Immature natural killer cell (primary cell): ENCODE measurements around the gene SLAIN2. TPM values are rescaled to one million over a fixed set of nuclear protein-coding genes. Genes with fewer than 3 reads are reported as not detected.
A peak's percentile ranks its signal among the peaks of the same experiment; 100 is the strongest.
"Not testable (repeated sequence)": the region's sequence is repeated elsewhere in the genome, so short reads cannot be mapped to it uniquely, and the experiment has no call there.

Experiments
- DNase-seq, 3 donors: peaks; one replicate each; pipeline ENCODE4 v3.0.0; 2022; ENCODE audit warnings: mixed read lengths in 1 of 3
- H3K27ac Mint-ChIP-seq, 6 donors: one replicate each; pipeline ENCODE4 v1.8.0; 2020; ENCODE audit warnings: mixed read lengths in 6 of 6, mild to moderate bottlenecking in 5 of 6, inconsistent platforms in 4 of 6, moderate library complexity in 3 of 6
- H3K27me3 Mint-ChIP-seq, 3 donors: one replicate each; pipeline ENCODE4 v1.8.0; 2020 to 2021; ENCODE audit warnings: low read depth in 3 of 3, mild to moderate bottlenecking in 3 of 3, mixed read lengths in 3 of 3, moderate library complexity in 3 of 3, inconsistent platforms in 1 of 3
- H3K36me3 Mint-ChIP-seq, 3 donors: one replicate each; pipeline ENCODE4 v1.8.0; 2020; ENCODE audit warnings: mixed read lengths in 3 of 3, inconsistent platforms in 2 of 3, mild to moderate bottlenecking in 2 of 3
- H3K4me1 Mint-ChIP-seq, 2 donors: one replicate each; pipeline ENCODE4 v1.8.0; 2020; ENCODE audit warnings: inconsistent platforms in 2 of 2, mild to moderate bottlenecking in 2 of 2, mixed read lengths in 2 of 2, moderate library complexity in 1 of 2
- H3K4me3 Mint-ChIP-seq, 5 donors: one replicate each; pipeline ENCODE4 v1.8.0; 2020; ENCODE audit warnings: mild to moderate bottlenecking in 5 of 5, mixed read lengths in 5 of 5, inconsistent platforms in 3 of 5, moderate library complexity in 3 of 5
- H3K9me3 Mint-ChIP-seq, 6 donors: one replicate each; pipeline ENCODE4 v1.8.0; 2020; ENCODE audit warnings: mild to moderate bottlenecking in 6 of 6, mixed read lengths in 6 of 6, inconsistent platforms in 4 of 6, moderate library complexity in 3 of 6
- polyA plus RNA-seq, 3 donors: library from polyadenylated mRNA; unstranded; fragments of 300-500 nt; fragmentation: Illumina TruSeq; gene quantifications; one replicate each; pipeline ENCODE4 v1.2.3, GENCODE V29; 2021

SLAIN2 gene
- 10 to 100 TPM; 15.0 to 36.5 (median 28.4) TPM for polyA plus RNA-seq

DNA sequence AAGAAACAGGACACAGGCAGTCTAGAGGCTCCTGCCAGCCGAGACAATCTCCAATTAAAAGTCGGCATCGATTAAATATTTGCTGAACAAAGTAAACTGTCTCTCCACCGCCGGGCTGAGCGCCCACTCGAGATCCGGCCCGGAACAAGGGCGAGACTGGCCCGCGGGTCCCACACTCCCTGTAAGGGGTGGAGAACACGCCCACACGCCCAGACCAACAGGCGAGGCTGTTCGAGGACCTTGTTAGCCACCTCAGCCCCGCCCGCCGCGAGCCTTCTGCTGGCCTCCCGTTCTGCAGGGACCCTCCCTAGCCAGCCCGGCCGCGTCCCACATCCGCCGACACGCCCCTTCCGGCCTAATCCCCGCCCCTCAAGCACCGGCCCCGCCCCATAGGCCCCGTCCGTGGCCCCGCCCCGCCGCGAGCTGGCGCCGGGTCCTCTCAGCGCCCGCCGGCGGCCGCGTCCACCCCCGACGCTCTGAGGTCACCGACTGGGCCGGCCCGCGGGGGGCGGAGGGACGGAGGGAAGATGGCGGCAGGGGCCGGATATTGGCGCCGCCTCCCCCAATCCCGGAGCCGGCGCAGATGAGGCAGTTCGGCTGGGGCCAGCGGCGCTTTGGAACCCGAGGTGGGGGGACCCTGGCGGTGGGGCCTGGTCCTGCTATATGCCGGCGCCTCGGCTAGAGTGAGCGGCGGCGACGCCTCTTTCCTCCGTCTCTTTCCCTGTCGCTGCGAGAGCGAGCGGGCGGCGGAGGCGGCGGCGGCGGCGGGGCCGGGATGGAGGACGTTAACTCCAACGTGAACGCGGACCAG lies at the start of gene SLAIN2:
Gene SLAIN2 (plus strand): TSS at position 565 of the 811 bp plus-strand sequence. CDS start 211 bp downstream, at position 776.
- peak within 1 kb of the TSS; percentile 91 to 97 (median 96) for H3K4me3 Mint-ChIP-seq
- peak; percentile 99 for DNase-seq
- peak within 1 kb of the TSS; percentile 92 to 98 (median 98) for H3K27ac Mint-ChIP-seq
- H3K4me1 Mint-ChIP-seq = peaks cover 47 to 54% of the 10 kb centered on the region in 2 donors
- no peaks in the 10 kb centered on the region for H3K36me3 Mint-ChIP-seq
- no peaks in the 10 kb centered on the region for H3K9me3 Mint-ChIP-seq
- H3K27me3 Mint-ChIP-seq = peaks cover 2 to 8% (median 5%) of the 10 kb centered on the region in 3 donors

DNA sequence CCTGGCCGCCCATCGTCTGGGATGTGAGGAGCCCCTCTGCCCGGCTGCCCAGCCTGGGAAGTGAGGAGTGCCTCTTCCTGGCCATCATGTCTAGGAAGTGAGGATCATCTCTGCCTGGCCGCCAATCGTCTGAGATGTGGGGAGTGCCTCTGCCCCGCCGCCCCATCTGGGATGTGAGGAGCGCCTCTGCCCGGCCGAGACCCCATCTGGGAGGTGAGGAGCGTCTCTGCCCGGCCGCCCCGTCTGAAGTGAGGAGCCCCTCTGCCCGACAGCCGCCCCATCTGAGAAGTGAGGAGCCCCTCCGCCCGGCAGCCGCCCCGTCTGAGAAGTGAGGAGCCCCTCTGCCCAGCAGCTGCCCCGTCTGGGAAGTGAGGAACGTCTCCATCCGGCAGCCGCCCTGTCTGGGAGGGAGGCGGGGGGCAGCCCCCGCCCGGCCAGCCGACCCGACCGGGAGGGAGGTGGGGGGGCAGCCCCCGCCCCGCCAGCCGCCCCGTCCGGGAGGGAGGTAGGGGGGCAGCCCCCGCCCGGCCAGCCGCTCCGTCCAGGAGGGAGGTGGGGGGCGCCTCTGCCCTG lies 49.0 kb upstream of the SLAIN2 start:
- not testable (repeated sequence) for H3K27ac Mint-ChIP-seq, H3K4me3 Mint-ChIP-seq, H3K36me3 Mint-ChIP-seq

DNA sequence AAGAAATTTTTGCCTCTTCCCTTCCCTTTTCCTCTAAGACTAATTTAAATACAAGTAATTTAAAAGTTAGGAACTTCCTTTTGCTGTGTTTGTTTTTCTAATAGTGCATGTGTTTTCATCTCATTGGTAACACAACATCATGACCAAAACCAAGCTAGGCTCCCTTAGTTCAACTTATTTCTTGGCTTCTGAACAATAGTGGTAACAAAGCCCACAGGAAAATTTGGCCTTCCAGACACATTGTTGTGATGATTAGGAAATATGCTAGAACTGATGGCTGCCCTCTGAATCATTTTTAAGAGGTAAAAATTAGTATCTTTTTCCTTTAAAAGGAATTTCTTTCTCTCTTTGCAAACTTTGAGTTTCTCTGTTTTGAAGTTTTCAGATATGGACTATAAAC lies 46.2 kb upstream of the SLAIN2 start:
- no peak for DNase-seq
- Mint-ChIP-seq H3K4me1 (peaks cover 12 to 15% of the 10 kb centered on the region in 2 donors), H3K4me3 (no peak overlapping the region), H3K36me3 (no peaks in the 10 kb centered on the region), H3K27me3 (peaks cover 0 to 3% (median 2%) of the 10 kb centered on the region in 3 donors), H3K9me3 (no peaks in the 10 kb centered on the region), H3K27ac (peak overlapping the region in 1 of 6 donors; percentile 19)

More for the DNA sequence above, 49.0 kb upstream of the SLAIN2 start:
- not testable (repeated sequence) for H3K9me3 Mint-ChIP-seq, DNase-seq, H3K27me3 Mint-ChIP-seq
- H3K4me1 Mint-ChIP-seq = peaks cover 12 to 15% of the 10 kb centered on the region in 2 donors

DNA sequence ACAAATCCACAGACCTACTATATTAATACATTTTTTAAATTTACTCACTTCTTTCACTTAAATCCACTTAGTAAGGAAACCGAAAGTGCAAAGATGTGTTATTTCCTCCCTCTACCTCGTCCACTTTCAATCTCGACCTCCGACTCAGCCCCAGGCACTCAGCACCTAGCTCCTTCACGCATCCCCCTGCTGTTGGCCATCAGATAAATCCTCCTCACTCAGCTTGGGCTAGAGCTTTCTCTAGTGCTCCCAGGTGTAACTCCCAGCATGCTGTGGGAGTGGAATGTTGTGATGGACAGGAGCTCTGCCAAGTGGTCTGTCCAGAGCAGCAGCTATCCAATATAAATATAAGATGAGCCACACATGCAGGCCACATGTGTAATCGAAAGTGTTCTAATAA lies 45.0 kb upstream of the SLAIN2 start:
- H3K27ac Mint-ChIP-seq = peak overlapping the region; percentile 2 to 82 (median 34)
- peak overlapping the region; percentile 61 to 74 (median 69) for H3K4me3 Mint-ChIP-seq
- H3K9me3 Mint-ChIP-seq = no peaks in the 10 kb centered on the region
- peak; percentile 29 to 37 (median 34) for DNase-seq
- H3K27me3 Mint-ChIP-seq = peaks cover 0 to 3% (median 2%) of the 10 kb centered on the region in 3 donors
- H3K4me1 Mint-ChIP-seq = peaks cover 12 to 15% of the 10 kb centered on the region in 2 donors
- no peaks in the 10 kb centered on the region for H3K36me3 Mint-ChIP-seq

DNA sequence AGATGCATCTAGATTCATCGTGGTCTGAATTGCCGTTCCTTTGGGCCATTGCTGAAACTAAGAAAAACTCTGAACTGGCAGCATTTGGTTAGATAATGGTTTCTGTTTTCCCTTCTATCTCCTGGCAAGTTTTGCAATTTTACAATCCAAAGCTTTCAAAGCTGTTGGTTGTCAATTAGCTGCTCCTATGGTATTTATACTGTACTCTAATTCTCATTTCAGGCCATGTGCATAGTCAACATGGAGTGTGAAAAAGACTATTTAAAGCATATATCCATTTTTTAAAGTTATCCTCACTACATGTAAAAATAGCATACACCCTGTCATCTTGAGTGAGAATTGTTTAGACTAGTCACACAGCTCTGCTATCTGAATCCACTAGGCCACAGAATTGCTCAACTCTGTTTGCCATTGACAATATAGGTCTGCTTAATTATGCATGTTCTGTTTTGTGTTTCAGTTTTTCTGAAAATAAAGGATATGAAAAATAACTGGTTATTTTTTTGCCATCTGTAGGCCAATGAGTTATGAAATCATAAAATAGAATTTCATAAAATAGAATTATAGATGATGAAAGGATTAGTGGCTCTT lies 44.0 kb upstream of the SLAIN2 start:
- DNase-seq = no peak
- H3K36me3 Mint-ChIP-seq = no peaks in the 10 kb centered on the region
- peaks cover 12 to 15% of the 10 kb centered on the region in 2 donors for H3K4me1 Mint-ChIP-seq
- peaks cover 0 to 3% (median 0%) of the 10 kb centered on the region in 3 donors for H3K27me3 Mint-ChIP-seq
- peak overlapping the region in 1 of 5 donors; percentile 17 for H3K4me3 Mint-ChIP-seq
- no peaks in the 10 kb centered on the region for H3K9me3 Mint-ChIP-seq
- H3K27ac Mint-ChIP-seq = peak overlapping the region in 4 of 6 donors; percentile 4 to 48 (median 32)

DNA sequence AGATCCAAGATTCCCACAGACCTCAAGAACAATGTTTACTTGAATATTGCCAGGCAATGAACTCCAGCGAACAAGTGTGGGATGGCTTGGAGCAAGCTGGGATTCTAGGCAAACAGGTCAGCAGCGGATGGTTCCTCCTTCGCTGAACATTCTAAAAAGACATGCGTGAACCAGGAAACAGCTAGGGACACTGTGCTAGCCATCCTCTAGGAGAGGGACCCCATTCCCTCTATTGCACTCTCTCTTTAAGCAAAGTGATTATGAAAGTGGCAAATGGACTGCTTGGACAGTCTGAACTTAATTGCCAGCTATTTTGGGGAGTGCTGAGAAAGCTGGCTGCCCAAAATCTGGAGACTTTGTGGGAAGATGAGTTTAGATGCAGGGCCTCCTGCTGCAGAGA lies 41.8 kb upstream of the SLAIN2 start:
- no peaks in the 10 kb centered on the region for H3K36me3 Mint-ChIP-seq

DNA sequence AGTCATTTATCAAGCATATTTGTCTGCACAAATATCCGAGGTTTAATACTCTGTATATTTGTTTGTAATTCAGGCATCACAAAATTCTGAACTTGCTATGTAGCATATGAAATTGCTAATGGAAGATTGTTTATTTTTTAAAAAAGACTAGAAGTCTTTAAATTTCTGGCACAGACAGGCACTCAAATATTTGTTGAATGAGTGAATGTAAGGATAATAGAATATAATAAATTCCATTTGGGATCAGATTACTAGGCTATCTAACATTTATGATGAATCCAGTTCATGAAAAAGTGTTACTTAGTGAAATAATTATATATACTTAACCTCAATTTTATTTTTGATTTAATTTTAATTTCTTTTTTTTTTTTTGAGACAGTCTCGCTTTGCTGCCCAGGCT lies 41.3 kb upstream of the SLAIN2 start:
- H3K9me3 Mint-ChIP-seq = no peaks in the 10 kb centered on the region
- peaks cover 11 to 15% of the 10 kb centered on the region in 2 donors for H3K4me1 Mint-ChIP-seq
- H3K27ac Mint-ChIP-seq = no peak overlapping the region
- DNase-seq = no peak
- H3K4me3 Mint-ChIP-seq = no peak overlapping the region
- H3K27me3 Mint-ChIP-seq = peaks cover under 1 to 7% (median 5%) of the 10 kb centered on the region in 3 donors
- H3K36me3 Mint-ChIP-seq = no peaks in the 10 kb centered on the region

More for the DNA sequence above, 41.8 kb upstream of the SLAIN2 start:
- Mint-ChIP-seq H3K27me3 (peaks cover 0 to 6% (median 5%) of the 10 kb centered on the region in 3 donors), H3K4me1 (peaks cover 11 to 15% of the 10 kb centered on the region in 2 donors), H3K27ac (no peak overlapping the region), H3K9me3 (no peaks in the 10 kb centered on the region), H3K4me3 (no peak overlapping the region)
- DNase-seq = no peak

DNA sequence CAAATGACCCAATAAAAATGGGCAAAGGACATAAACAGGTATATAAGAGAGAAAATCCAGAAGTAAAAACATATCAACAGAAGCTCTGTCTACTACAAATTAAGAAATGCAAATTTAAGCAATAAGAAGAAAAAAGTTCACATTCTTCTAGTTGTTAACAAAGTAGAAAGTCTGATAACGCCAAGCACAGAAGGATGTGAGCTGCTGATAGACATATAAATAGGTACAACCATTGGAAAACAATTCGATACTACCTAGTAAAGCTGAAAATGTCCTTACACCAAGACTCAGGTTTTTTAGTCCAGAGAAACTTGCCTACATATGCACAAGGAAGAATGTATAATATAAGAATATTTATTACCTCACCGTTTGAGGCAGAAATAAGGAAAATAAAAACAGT lies 35.8 kb upstream of the SLAIN2 start:
- peaks cover 1 to 7% (median 5%) of the 10 kb centered on the region in 3 donors for H3K27me3 Mint-ChIP-seq
- H3K27ac Mint-ChIP-seq = no peak overlapping the region
- DNase-seq = no peak
- no peaks in the 10 kb centered on the region for H3K4me1 Mint-ChIP-seq
- H3K9me3 Mint-ChIP-seq = no peaks in the 10 kb centered on the region
- H3K36me3 Mint-ChIP-seq = no peaks in the 10 kb centered on the region
- no peak overlapping the region for H3K4me3 Mint-ChIP-seq

DNA sequence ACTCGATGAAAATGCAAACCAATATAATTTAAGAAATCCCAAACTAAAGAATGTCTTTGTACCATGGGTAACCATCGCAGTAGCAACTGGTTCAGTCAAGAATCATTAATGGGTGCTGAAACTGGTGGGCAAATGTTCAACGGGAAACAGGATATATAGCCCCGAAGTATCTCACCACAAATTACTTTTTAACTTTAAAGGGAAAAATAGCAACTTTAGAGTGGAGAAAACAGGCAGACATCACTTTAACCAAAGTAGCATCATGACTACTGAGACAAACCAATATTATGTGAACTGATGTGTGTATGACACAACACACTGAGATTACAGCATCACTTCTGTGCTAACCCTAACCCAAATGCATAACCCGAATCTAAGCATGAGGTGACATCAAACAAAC lies 33.8 kb upstream of the SLAIN2 start:
- H3K27ac Mint-ChIP-seq = no peak overlapping the region
- H3K4me1 Mint-ChIP-seq = no peaks in the 10 kb centered on the region
- H3K36me3 Mint-ChIP-seq = no peaks in the 10 kb centered on the region
- no peak for DNase-seq
- H3K4me3 Mint-ChIP-seq = no peak overlapping the region
- no peaks in the 10 kb centered on the region for H3K9me3 Mint-ChIP-seq
- peaks cover 1 to 7% (median 6%) of the 10 kb centered on the region in 3 donors for H3K27me3 Mint-ChIP-seq

DNA sequence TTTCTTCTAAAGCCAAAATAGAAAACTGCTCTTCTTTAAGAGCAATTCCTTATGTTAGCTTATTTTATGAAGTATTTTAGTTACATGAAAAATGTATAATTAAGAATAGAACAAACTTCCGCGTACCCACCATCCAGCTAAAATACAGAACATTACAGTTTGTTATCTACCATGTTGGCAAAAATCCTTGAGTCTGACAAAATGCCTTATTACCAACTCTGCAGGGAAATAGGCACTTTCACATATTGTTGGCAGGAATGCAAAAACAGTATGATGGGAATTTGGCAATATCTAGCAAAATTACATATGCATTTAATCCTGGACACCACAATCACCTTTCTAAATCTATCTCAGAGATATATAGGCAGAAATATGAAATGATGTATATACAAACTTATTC lies 32.4 kb upstream of the SLAIN2 start:
- H3K4me3 Mint-ChIP-seq = no peak overlapping the region
- H3K27me3 Mint-ChIP-seq = peaks cover 1 to 2% (median 1%) of the 10 kb centered on the region in 3 donors
- DNase-seq = no peak
- H3K27ac Mint-ChIP-seq = no peak overlapping the region
- no peaks in the 10 kb centered on the region for H3K9me3 Mint-ChIP-seq
- H3K4me1 Mint-ChIP-seq = no peaks in the 10 kb centered on the region
- no peaks in the 10 kb centered on the region for H3K36me3 Mint-ChIP-seq

DNA sequence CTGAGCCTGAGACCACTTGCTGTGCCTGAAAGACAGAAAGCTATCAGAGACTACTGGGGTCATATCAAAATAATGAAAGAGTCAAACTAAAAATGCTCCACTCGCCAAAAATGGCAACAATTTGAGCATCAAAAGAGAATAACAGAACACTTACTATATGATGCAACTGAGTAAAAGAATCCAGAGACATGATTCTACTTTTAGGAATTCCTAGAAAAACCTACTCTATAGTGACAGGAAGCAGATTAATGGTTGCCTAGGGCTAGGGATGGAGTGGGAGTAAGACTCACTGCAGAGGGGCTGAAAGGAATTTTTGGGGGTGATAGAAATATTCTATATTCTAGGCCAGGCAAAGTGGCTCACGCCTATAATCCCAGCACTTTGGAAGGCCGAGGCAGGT lies 29.4 kb upstream of the SLAIN2 start:
- H3K36me3 Mint-ChIP-seq = no peaks in the 10 kb centered on the region
- H3K4me3 Mint-ChIP-seq = no peak overlapping the region
- H3K9me3 Mint-ChIP-seq = no peaks in the 10 kb centered on the region
- no peak for DNase-seq
- H3K27ac Mint-ChIP-seq = peak overlapping the region in 1 of 6 donors; percentile 46
- H3K4me1 Mint-ChIP-seq = no peaks in the 10 kb centered on the region
- peaks cover 0 to 3% (median 1%) of the 10 kb centered on the region in 3 donors for H3K27me3 Mint-ChIP-seq

DNA sequence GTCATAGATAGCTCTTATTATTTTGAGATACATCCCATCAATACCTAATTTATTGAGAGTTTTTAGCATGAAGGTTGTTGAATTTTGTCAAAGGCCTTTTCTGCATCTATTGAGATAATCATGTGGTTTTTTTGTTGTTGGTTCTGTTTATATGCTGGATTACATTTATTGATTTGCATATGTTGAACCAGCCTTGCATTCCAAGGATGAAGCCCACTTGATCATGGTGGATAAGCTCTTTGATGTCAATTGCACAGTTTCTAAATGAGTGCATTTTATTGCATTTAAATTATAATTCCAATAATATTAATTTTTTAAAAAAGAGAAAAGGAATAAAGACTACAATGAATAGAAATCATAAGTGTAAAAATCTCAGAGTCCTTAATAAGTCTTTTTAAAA lies 26.6 kb upstream of the SLAIN2 start:
- DNase-seq, H3K4me3 Mint-ChIP-seq, H3K9me3 Mint-ChIP-seq, H3K27ac Mint-ChIP-seq, H3K4me1 Mint-ChIP-seq, H3K27me3 Mint-ChIP-seq, H3K36me3 Mint-ChIP-seq: not testable (repeated sequence)

DNA sequence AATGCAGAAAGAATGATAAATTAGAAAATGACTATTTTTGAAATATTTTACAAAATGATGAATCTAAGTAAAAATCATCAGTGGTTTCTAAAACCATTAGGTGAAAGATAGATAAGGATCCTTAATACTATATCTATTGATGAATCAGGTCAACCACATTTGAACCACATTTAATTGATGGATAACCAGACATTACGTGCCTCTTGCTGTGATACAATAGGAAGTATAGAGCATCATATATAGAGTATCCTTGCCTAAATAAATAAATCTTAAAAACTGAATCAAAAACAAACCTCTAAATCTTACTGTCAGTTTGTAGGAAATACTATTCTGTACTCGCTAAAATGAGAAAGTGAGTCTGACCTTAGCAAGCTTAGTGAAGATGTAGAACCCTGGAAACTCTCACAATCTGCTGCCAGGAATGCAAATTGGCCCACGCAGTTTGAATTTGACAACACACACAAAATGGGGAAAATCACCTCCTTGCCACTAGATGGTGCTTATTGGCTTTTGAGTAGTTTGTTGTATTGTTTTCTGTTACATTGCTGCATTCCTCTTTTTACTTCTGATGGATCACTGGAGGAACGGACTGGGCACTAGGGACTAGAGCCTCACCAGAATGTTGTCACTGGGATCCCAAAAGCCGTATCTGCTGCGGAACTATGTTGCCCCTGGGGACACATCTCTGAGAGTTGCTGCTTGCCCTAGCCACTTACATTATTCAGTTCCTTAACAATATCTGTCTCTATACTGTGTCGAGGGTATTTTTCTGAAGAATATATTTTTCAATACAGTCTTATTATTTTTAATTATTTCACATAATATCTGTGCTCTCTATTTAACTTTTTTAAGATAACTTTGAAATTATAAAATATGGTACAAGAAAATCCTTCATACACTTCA lies 25.4 kb upstream of the SLAIN2 start:
- H3K4me1 Mint-ChIP-seq = no peaks in the 10 kb centered on the region
- H3K4me3 Mint-ChIP-seq = no peak overlapping the region
- peaks cover 0 to 7% (median 0%) of the 10 kb centered on the region in 3 donors for H3K27me3 Mint-ChIP-seq
- no peaks in the 10 kb centered on the region for H3K9me3 Mint-ChIP-seq
- H3K27ac Mint-ChIP-seq = no peak overlapping the region
- no peaks in the 10 kb centered on the region for H3K36me3 Mint-ChIP-seq
- peak; percentile 25 to 33 (median 33) for DNase-seq
